ENCODE data around the gene KCNQ2.
"Not testable (repeated sequence)": the region's sequence is repeated elsewhere in the genome, so short reads cannot be mapped to it uniquely, and the experiment has no call there.

The KCNQ2 gene

DNA sequence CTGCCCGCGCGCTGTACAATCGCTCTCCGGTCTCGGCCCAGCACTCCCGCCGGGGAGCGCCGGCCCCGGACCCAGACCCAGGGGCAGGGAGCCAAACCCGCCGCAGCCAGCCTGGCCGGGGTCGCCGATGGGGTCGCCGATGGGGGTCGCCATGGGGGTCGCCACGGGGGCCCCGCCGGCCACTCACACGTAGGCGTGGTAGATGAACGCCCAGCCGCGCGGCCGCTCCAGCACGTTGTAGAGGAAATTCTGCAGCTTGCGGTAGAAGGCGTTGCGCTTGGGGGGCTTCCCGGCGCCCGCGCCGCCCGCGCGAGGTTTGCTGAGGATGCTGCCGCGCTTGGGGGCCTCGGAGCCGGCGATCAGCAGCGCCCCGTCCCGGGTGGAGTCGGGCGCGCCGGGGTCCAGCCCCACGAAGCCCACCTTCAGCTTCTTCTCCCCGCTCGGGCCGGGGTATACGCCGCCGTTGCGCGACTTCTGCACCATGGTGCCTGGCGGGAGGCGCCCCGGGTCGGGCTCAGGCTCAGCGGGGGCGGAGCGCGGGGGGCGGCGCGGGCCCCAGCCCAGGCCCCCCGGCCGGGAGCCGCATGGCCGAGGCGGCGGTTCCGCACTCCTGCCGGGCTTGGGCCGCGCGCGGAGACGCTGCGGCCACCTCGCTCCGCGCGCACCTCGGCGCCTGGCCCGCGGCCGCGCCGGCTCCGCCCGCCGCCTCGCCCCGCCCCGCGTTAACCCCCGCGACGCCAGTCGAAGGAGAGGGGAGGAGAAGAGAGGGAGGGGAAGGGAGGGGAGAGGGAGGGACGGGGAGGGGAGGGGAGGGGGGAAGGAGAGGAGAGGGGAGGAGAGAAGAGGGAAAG lies at the start of gene KCNQ2:
KCNQ2 (minus strand) TSS at position 675 of the 851 bp plus-strand sequence; CDS start at position 483, 192 bp downstream.
- no peak for DNase-seq (ENCODE audit: low read depth in 2 of 2)

DNA sequence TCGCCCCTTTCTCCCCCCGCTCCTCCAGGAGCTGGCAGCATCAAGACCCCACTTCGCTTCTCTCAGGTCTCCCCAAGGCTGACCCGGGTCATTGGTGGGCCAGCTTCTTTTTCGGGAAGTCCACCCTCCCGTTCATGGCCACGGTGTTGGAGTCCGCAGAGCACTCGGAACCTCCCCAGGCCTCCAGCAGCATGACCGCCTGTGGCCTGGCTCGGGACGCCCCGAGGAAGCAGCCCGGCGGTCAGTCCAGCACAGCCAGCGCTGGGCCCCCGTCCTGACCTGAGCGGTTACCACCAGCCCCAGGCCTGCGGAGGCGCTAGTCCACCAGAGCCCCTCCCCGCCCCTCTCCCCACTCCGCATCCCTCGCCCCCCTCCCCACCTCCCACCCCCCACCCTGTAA lies 49.1 kb upstream of the KCNQ2 start:
- no peak for DNase-seq (ENCODE audit: low read depth in 2 of 2)

DNA sequence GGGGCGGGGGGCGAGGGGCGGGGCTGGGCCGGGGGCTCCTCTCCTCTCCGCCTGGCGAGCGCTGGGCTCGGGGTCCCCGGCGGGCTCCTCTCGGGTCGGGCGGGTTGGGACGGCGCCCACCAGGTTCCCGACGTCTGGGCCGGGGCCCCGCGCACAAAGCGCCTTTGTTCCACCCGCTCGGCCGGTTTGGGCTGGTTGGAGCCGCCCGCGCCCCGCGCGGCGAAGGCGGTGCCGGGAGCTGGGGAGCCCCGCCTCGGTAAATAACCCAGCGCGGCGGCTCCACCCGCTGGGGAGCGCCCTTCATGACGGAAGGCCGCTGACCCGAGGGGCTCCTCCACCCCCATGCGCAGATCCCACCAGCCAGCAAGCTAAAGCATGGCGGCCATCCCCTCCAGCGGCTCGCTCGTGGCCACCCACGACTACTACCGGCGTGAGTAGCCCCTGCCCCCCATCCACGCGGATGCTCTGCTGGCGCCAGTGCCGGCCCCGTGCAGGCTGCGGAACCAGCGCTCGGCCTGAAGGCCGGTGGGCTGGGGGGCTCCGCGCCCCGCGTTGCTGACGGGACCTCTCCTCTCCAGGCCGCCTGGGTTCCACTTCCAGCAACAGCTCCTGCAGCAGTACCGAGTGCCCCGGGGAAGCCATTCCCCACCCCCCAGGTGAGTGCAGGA lies 48.6 kb upstream of the KCNQ2 start:
- DNase-seq (ENCODE audit: low read depth in 2 of 2) = peak; percentile 49 to 59

DNA sequence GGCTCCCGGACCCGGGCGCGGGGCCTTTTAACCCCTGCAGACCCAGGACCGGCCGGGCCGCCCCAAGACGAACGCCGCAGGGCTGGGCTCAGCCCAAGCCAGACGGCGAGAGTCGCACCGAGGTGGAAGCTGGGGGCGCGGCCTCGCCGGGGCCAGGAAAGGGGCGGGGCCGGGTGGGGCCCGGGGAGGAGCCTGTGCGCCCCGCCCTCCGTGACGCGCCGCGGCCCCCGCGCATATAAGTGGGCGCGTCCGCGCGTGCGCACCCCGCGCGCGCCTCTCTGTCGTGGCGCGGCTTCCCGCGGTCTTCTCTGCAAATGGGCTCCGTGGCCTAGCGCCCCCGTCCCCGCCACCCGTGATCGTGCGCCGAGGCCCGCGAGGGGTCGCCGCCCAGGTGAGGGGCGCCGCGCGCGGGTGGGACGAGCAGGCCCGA lies 48.1 kb upstream of the KCNQ2 start, which contains the start of gene PPDPF:
PPDPF (plus strand) TSS at position 262 of the 430 bp plus-strand sequence. CDS start 544 bp downstream, outside the sequence.
- peak; percentile 71 to 72 for DNase-seq (ENCODE audit: low read depth in 2 of 2)

DNA sequence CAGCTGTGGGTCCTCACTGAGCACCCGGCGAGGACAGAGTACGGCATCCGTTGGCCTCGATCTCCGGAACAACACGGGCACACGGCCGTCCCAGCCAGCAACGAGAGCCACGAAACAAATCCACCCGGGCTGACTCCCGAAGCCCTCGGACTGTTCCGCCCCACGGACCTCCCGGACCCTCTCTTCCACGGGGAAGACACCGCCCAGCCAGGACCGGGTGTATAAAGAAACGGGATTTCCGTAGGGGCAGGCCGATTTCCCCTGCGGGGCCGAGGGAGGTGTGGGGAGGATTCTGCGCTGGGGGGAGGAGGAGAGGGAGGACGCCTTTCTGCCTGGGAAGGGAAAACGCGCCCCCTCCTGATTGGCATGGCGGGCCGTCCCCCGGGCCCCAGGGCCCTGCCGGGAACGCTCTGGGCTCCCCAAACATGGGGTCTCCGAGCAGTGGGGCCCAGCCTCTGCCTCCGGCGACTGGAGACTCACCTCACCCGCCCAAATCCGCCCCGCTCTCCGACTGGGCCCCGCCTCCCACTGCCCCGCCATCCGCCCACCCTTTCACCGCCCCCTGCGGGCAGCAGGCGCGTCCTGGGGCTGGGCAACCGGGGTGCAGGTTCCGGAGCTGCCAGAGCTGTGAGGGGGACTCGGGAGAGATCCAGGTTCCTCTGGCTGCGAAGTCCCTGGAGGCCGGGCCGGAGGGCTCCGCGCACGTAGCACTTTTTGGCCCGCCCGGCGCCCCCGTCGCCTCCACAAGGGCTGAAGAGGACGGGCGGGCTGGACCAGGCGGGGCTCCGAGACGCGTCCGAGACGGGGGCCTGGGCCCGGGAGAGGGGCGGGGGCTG lies 47.4 kb upstream of the KCNQ2 start:
- peak; percentile 48 to 49 for DNase-seq (ENCODE audit: low read depth in 2 of 2)

DNA sequence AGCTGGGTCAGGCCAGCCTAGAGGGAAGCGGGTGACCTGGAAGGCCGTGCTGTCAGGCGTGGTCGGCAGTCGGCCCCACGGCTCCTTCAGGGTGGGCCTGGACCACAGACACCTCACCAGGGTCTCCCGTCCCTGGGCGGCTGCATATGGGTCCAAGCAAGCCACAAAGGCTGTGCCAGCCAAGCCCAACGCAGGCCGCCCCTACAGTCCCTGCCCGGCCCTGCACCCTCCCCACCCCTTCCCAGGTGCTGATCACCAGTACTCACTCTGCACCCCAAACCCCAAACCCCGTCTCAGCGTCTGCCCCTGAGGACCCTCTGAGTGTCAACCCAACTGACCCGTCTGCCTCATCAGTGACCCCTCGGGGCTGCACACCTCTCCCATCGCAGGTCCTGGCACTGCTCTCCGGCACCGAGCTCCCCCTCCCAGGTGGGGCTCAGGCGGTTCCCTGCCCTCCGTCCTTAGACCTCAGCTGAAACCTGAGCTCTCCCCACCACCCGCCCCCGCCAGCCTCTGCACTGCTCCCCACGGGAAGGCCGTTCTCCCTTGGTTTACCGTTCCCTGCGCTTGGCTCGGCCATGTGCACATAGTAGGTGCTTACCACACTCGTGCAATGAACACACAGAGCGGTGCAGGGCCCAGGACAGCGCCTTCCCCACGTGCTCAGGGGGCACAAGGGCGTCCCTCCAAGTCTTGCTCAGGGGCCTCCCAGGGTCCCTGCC lies 46.7 kb upstream of the KCNQ2 start:
- DNase-seq (ENCODE audit: low read depth in 2 of 2) = no peak

DNA sequence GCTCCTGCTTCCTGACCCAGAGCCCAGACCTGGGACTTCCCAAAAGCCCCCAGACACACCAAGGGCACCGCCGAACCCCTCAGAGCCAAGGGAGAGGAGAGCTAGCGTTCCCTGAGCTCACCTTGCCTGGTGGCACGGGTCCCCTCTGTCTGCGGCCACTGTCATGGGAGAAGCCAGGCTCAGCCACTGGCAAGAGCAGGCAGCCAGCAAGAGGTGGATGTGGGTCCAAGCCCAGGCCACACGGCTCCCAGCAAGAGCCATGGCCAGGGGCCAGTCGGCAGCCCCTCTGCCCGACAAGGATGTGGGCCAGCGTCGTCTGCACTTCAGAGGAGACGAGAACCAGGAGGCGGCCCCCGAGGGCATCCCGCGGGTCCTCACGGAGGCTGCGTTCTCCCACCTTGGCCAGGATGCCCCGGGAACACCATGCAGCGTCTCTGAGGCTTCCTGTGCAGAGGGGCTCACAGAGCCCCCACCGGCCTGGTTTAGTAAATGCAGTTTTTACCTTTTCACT lies 46.0 kb upstream of the KCNQ2 start:
- no peak for DNase-seq (ENCODE audit: low read depth in 2 of 2)

DNA sequence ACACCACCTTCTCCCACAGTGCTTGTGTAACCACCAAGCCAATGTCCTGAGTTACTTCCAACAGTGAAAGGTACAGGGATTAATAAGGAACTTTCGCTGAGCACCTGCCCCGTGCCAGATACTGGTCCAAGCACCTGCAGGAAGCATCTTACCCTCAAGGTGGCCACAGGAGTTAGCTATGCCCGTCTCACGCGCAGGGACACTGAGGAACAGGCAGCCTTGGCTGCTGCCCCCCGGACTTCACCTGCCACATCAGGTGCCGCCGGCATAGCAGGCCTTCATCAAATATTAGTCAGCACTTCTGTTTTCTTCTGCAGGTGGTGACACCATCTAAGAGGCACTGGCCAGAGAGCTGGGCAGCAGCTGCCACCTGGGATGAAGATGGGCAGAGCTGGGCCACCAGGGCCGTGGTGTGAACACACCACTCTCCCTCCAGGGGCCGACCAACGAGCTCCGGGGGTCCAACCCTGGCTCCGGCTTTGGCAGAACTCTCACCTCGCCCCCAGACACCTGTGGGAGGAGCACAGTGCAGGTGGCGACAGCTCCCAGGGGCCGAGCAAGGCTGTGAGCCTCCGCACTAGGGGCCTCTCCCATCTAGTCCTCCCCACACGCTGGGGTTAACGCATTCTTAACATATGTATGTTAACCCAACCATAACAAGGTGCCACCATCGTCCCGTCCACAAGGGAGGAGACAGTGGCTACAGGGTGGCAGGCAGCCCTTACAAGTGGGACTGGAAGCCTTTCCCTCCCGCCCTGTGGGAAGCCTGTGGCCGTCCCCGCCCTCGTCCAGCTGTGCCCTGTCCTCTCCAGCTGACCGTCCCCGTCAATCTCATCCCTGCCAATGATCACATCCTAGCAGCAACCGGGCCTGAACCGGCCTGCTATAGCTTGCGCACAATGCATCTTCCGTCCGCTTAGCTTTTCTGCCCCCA lies 45.2 kb upstream of the KCNQ2 start:
- no peak for DNase-seq (ENCODE audit: low read depth in 2 of 2)

DNA sequence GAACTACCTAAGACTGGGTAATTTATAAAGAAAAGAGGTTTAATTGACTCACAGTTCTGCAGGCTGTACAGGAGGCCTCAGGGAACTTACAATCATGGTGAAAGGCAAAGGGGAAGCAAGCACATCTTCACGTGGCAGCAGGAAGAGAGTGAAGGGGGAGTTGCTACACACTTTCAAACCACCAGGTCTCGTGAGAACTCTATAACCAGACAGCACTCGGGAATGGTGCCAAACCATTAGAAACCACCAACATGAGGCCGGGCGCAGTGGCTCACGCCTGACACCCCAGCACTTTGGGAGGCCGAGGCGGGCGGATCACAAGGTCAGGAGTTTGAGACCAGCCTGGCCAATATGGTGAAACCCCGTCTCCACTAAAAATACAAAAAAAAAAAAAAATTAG lies 42.1 kb upstream of the KCNQ2 start:
- DNase-seq (ENCODE audit: low read depth in 2 of 2) = not testable (repeated sequence)

DNA sequence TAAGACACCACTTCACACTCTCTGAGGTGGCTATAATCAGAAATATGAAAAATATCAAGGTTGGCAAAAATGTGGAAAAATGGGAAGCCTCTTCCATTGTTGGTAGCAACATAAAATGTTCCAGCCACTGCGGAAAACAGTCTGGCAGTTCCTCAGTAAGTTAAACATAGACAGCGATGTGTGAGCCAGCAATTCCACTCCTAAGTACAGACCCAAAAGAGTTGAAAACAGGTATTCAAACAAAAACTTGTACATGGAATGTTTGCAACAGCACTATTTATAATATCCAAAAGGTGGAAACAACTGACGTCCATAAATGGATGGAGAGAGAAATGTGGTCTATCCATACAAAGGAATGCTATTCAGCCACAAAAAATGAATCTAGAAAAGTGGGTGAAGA lies 40.8 kb upstream of the KCNQ2 start:
- DNase-seq (ENCODE audit: low read depth in 2 of 2) = no peak

DNA sequence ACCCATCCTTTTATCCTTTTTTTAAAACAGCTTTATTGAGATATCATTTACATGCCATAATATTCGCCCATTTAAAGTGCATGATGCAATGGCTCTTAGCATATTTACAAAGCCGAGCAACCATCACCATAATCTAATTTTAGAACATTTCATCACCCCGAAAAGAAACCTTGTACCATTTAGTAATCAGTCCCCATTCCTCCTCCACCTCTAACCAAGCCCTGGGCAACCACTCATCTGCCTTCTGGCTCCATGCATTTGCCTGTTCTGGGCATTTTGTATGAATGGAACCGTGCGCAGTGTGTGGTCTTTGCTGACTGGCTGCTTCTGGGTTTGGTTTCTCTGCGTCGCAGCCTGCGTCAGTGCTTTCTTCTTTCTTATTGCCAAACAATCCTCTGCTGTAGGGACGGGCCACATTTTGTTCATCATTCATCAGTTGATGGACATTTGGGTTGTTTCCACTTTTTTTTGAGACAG lies 36.7 kb upstream of the KCNQ2 start:
- DNase-seq (ENCODE audit: low read depth in 2 of 2) = no peak

DNA sequence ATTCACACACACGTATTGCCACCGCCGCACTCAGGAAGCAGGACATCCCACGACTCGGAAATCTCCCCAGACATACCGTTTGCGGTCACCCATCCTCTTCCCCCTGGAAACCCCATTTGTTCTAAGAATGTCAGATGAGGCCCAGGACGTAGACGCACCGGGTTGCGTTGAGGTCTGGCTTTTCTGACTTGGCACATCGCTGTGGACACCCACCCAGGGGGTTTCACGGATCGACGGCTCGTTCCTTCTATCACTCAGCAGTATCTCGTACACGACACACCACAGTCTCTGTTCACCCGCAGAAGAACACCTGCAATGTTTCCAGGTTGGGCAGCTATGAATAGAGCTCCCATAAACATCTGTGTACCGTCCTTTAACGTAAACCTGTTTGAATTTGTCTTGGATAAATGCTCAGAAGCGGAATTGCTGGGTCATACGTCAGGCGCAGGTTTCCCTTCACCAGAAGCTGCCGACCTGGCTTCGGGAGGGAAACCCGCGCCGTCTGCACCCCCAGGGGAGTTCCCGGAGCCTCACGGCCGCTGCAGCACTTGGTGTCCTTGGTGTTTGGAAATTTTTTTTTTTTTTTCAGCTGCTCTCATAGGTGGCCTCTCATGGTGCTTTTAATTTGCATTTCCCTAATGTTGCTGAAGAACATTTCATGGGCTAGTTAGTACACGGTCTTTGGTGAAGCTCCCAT lies 35.8 kb upstream of the KCNQ2 start:
- no peak for DNase-seq (ENCODE audit: low read depth in 2 of 2)

DNA sequence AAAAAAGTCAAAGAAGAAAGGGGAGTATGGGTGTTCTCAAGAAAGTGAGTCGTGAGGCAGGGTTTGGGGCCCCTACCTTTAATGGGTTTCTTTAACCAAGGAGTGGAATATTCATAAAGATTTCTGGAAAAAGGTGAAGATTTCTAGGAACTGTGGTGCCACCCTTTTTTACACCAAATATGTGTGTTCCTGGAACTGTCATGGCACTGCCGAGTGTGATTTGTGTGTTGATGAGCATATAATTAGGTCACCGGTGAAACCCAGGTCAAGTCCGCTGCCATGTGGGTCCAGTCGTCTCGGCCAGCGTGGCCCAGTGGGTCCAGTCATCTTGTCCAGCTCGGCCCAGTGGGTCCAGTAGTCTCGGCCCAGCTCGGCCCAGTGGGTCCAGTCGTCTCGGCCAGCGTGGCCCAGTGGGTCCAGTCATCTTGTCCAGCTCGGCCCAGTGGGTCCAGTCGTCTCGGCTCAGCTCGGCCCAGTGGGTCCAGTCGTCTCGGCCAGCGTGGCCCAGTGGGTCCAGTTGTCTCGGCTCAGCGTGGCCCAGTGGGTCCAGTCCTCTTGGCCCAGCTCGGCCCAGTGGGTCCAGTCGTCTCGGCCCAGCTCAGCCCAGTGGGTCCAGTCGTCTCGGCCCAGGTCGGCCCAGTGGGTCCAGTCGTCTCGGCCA lies 34.8 kb upstream of the KCNQ2 start:
- no peak for DNase-seq (ENCODE audit: low read depth in 2 of 2)

DNA sequence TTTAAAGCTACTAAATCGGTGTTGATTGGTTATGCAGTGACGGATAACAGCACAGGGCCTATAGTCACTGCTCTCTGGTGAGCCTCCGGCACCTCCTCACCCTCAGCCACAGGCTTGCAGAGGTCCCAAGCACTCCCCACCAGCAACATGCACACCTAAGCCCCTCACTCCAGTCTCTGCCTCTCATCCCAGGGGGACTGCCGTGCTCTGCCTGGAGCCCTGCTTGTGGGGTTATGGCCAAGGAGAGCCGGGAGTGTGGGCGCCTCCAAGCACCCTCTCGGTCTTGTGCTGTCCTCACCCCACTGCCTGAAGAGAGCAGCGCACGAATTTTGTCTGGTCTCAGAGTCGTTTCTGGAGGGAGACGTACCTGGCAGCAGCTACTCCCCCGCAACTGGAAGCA lies 33.3 kb upstream of the KCNQ2 start:
- DNase-seq (ENCODE audit: low read depth in 2 of 2) = no peak

DNA sequence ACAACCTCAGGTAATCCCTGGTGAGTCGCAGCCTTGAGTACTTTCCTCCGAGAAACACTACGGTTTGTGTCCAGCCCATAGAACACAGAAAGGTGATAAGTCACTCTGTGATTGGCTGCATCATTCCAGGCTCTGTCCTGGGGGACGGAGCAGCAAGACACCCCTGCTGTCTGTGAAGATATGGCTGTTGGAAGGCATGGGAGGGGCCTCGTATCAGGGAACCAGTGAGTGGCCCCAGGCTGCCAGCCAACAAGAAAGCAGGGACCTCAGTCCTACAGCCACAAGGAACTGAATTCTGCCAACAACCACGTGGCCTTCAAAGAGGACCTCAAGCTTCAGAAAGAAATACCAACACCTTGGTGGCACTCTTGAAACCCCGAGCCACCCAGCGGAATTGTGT lies 32.8 kb upstream of the KCNQ2 start:
- DNase-seq (ENCODE audit: low read depth in 2 of 2) = no peak

DNA sequence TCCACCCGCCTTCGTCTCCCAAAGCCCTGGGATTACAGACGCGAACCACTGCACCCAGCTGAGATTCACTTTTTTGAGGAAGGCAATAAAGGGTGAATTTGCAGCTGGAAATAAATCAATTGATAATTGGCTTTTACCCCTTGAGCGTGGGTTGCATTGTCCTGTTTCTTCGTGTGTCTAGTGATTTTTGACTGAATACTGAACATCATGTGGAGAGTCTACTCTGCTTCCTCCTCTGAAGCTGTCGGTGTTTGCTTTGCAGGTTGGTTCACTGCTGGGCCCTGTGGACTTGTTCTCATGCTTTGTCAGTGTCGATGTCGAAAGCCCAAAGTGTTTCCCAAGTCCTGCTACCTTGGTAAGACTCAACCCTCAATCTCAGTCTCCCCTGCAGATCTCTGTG lies 32.2 kb upstream of the KCNQ2 start:
- DNase-seq (ENCODE audit: low read depth in 2 of 2) = no peak

DNA sequence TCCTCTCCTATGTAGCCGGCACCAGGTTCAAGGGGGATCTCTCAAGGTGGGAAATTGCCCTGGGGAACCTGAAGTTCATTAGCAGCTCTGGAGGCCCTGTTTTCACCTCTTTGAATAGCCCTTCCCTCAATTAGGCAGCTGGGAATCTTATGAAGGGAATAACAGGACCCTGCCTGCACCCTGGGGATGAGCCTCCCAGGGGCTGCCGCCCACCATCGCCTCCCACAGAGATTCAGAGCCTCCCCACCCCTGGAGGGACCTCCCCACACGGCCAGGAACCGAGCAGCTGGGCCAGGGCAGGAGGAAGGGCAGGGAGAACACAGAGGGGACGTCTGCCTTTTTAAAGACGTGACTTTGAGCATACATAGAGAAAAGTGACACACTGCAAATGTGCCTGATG lies 31.1 kb upstream of the KCNQ2 start:
- no peak for DNase-seq (ENCODE audit: low read depth in 2 of 2)

DNA sequence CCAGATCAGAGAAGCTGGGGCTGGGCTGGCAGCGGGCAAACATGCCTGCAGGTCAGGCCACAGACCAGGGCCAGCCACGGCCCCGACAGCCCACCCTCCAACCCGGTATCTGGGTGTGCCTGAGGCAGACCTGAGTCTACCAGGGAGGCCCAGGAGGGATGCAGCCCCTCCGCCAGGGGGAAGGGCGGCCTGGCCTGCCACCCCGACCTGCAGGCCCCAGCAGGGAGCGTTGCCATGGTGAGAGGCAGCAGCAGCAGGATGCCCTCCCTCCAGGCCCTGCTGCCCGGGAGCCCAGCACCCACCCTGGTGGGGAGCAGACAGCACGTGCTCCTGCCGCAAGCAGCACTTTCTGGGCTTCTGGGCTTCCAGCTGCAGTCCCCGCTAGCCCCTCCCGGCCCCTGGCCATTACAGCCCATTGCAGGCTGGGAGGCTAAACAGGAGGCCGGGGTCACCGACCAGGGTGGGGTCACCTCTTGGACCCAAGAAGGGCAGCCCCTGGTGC lies 30.3 kb upstream of the KCNQ2 start:
- DNase-seq (ENCODE audit: low read depth in 2 of 2) = no peak

Measured in stimulated activated CD8-positive, alpha-beta memory T cell treated with anti-CD3 and anti-CD28 coated beads, Interleukin-15, amount 100 ng/mL, for 48 hours (primary cell).